Activated CD4-positive, alpha-beta T cell treated with anti-CD3 and anti-CD28 coated beads, Interleukin-10, Interleukin-2, amounts not matched to agents 100 ng/mL and 50 ng/mL, durations not matched to agents 16 hours and 8 hours (primary cell): ENCODE data around the gene PHRF1.

ENCODE experiments used
- DNase-seq: peaks from one replicate; pipeline ENCODE4 v3.0.0-alpha.2; 2020

Gene PHRF1

DNA sequence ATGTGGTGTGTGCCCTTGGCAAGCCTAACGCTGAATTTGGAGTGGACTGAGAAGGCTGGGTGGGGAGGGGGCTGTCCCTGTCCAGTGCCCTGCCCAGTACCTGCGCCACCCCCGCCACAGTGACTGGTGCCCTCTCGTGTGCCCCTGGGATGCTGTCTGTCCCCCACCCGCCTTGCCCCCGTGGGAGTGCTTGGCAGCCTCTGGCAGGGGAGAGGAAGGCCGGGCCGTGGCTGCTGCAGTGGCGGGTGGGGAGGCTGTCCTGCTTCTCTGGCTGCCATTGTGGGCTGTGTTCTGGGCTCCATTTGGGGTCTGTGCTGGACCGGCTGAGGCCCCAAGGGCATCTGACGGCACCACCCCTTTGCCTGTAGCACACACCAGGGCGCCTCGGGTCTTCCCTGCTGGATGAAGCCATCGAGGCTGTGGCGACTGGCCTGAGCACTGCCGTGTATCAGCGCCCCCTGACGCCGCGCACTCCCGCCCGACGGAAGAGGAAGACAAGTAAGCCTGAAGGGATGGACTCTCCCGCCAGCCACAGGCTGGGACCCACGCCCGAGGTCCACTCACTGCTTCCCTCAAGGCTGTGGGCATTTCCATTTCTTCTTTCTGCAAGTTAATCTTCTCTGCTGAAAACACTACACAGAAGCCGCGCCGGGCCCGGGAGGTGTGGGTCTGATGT is 21.9 kb downstream of the PHRF1 start:
- no peak for DNase-seq

- DNase-seq: no peak
Observed at GRCh38 chr11:601573-602245, 25.4 kb downstream of the PHRF1 start.

DNA sequence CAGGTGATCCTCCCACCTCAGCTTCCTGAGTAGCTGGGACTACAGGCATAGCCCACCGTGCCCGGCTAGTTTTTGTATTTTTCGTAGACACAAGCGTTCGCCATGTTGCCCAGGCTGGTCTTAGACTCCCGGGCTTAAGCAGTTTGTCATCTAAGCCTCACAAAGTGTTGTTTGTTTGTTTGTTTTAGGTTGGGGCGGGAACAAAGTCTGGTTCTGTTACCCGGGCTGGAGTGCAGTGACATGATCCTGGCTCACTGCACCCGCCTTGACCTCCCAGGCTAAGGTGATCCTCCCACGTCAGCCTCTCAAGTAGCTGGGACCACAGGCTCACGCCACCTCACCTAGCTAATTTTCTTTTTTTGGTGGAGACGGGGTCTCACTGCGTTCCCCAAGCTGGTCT is 26.9 kb downstream of the PHRF1 start:
- no peak for DNase-seq

DNA sequence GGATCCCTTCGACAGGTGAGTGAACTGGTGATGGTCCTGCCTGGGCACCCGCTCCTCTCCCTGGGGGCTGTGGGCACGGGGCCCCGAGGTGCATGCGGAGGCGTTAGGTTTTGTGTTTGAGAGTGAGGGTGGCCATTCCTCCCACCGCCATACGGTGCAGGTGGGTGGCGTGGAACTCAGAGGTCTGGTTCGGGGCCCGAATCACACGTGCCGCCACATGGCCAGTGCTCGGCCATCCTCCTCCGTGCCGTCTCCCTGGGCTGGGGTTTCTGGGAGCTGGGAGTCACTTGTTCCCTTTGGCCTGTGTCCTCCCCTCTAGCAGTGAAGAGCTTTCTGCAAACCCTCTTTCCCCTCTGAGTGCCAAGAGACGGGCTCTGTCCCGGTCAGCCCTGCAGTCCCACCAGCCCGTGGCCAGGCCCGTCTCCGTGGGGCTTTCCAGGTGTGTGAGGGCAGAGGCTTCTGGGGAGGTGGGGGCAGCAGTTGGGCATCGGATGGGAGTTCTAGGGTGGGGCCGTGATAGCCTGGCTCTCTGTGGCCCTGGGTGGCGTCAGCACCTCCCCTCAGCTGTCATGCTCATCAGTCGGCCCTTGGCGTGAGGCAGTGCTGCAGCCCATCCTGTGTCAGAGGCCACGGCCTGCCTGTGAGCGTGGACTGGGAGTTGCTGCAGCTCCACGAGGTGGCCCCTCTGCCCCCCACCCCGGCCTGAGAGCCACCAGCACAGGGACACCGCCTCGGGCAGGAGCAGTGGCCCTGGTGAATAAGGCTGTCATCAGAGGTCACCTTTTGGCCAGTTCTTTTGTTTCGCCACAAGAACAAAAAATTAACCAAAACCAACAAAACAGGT is 29.2 kb downstream of the PHRF1 start:
- no peak for DNase-seq

DNA sequence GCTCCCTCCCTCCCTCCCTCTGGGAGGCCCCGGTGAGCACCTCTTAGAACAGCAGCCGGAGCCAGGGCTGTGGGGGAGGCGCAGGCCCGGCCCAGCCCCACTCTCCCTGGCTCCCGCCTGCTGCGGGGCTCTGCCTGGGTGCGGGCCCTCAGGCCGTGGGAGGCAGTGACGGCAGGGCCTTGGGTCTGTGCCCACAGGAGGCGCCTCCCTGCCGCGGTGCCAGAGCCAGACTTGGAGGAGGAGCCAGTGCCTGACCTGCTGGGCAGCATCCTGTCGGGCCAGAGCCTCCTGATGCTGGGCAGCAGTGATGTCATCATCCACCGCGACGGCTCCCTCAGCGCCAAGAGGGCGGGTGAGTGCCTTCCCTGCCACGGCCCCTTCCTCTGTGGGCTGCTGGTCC is 30.0 kb downstream of the PHRF1 start:
- DNase-seq: no peak

- DNase-seq: no peak
Observed at GRCh38 chr11:607020-607780, 30.9 kb downstream of the PHRF1 start.

- no peak for DNase-seq
Observed at GRCh38 chr11:607971-608659, 31.8 kb downstream of the PHRF1 start.

- DNase-seq: no peak
Observed at GRCh38 chr11:608791-609251, 32.6 kb downstream of the PHRF1 start.

DNA sequence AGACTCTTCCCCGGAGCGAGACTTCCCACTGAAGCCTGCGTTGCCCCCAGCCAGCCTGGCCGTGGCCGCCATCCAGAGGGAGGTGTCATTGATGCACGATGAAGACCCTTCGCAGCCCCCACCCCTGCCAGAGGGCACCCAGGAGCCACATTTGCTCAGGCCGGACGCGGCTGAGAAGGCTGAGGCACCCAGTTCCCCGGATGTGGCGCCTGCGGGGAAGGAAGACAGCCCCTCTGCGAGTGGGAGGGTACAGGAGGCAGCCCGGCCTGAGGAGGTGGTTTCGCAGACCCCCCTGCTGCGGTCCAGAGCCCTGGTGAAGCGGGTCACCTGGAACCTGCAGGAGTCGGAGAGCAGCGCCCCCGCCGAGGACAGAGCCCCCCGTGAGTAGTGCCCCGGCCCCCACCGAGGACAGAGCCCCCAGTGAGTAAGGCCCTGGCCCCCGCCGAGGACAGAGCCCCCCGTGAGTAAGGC is 33.1 kb downstream of the PHRF1 start:
- DNase-seq: no peak

DNA sequence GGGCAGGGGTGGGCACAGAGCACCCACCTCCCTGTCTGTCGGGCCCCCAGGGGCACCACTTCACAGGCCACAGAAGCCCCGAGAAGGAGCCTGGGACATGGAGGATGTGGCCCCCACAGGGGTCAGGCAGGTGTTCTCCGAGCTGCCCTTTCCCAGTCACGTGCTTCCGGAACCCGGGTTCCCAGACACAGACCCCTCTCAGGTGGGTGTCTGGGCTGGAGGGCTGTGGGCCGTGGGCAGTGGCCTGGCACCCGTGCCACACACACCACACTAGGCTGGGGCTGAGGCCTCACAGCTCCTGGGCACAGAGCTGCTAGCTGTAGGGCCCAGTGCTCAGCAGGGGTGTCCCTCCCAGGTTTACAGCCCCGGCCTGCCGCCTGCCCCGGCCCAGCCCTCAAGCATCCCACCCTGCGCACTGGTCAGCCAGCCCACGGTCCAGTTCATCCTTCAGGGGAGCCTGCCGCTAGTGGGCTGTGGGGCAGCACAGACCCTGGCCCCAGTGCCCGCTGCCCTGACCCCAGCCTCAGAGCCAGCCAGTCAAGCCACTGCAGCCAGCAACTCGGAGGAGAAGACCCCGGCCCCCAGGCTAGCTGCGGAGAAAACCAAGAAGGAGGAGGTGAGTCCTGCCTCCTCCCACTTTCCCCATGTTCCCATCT is 34.0 kb downstream of the PHRF1 start:
- no peak for DNase-seq

DNA sequence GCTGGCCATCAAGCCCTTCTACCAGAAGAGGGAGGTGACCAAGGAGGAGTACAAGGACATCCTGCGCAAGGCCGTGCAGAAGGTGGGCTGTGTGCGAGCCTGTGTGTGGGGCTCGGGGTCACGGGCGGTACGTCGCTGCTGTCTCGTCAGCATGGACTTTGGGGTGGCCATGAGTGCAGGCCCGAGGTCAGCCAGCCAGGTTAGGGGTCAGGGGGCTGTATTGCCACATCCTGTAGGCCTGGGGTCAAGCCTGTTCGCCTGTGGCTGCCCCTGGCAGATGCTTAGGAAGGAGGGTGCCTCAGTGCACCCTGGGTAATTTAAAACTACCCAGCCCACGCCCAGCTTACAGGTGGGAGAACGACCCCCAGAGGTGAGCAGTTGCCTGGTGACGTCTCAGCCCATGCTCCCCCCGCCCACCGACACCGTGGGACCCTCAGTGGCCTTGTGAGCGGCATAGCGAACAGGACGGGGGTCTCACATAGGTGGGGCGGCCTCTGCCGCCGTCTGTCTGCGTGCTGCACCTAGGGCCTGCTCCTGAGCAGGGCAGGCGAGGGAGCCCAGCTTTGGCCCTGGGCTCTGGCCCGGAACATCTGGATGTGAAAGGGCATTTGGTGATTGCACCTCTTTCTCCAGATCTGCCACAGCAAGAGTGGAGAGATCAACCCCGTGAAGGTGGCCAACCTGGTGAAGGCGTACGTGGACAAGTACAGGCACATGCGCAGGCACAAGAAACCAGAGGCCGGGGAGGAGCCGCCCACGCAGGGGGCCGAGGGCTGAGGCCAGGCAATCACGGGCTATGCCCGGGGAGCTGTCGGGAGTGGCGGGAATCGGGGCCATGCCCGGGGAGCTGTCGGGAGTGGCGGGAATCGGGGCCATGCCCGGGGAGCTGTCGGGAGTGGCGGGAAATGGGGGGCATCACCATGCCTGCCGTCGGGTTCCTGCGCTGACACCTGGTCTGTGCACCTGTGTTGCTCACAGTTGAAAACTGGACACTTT is 35.0 kb downstream of the PHRF1 start:
- no peak for DNase-seq

DNA sequence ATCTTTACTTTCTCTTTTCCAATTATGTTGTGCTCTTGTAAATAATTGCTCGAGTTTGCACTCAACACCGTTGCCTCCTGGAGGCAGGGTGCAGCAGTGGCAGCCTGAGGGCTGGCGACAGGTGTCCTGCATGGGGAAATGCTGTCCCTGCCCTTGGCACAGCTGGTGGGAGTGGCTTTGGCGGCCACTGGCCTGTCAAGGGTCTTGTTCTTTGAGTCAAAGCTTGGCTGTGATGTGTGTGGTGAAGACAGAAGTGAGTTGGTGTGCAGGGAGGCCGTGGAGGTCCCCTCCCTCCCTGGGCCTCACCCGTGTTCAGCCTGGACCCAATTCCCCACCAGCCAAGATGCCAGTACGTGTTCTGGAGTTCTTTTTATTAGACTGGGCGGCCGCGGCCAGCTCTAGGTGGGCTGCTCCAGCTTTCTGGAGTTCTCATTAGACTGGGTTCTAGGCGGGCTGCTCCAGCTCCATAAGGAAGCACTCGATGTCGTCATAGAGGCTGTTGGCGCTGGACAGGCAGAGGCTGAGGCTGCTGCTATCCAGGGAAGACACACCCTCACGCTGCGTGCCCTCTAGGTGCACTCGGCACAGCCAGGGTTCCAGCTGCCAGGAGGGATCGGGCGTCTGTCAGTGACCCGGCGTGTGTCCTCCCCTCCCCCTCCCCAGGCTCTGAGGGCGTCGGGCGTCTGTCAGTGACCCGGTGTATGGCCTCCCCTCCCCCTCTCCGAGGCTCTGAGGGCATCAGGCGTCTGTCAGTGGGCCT is 36.1 kb downstream of the PHRF1 start:
- DNase-seq: peak; percentile 29

GRCh38 chr11:612961-613300 is 36.7 kb downstream of the PHRF1 start:
- DNase-seq: no peak

- peak; percentile 83 for DNase-seq
Observed at GRCh38 chr11:613369-613968, 37.2 kb downstream of the PHRF1 start.

DNA sequence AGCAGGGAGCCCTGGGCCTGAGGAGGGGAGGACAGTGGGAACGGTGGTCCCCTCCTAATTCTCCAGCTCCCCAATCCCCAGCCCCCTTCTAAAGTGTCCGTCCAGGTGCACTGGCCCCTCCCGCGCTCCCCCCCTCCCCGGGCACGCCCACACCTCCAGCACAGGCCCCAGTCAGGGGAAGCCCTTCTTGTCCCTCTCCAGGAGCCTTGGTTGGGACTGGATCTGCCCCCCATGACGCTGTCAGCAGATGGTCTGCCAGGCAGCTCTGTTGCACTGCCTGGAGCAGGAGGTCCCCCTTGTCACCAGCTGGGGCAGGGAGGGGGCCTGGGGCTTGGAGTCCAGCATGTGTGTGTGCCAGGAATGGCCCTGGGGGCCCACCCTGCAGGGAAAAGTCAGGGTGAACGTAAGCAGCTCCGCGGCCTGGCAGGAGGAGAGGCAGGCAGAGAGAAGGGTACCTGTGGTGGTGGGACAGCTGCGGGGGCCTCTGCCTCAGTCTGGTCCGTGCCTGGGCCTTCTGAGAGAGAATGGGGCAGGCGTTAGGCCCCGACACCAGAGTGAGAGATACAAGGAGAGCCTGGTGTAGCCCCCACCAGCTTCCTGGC is 37.9 kb downstream of the PHRF1 start:
- no peak for DNase-seq

DNA sequence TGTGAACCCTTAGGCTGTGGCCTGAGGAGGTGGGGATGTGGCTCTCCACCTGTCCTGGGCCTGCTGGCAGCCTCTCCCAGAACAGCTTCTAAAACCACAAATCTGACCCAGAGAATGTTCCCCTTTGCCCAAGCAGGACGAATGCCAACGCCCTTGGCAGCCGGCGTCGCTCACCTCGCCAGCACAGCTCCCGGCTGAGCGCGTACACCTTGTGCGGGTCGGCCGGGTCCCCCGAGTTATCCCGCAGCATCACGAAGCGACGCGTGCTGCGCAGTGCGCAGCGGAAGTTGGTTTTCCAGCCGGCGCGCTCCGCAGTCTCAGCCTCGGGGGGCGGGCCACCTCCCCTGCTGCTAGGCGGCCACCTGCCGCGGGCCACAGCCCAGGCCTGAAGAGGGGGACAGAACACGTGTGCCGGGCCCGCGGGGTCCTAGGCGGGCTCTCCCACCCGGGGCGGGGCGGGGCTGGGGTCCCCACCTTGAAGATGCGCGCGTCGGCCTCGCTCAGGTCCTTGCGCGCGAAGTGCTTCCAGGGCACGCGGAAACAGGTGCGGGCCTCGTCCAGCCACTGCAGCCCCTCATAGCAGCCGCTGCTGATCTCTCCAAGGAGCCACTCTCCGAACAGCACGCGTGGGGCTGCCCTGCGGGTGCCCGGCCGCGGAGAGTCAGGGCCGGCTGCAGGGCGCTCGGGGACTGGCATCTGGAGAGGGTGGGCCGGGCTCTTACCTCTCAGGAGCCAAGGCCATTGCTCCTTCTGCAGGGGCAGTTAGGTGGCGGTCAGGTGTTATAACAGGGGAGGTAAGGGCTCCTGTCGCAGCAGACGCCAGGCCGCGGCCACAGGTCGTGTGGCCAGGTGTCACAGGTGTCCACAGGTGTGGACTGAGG is 38.6 kb downstream of the PHRF1 start:
- DNase-seq: no peak

DNA sequence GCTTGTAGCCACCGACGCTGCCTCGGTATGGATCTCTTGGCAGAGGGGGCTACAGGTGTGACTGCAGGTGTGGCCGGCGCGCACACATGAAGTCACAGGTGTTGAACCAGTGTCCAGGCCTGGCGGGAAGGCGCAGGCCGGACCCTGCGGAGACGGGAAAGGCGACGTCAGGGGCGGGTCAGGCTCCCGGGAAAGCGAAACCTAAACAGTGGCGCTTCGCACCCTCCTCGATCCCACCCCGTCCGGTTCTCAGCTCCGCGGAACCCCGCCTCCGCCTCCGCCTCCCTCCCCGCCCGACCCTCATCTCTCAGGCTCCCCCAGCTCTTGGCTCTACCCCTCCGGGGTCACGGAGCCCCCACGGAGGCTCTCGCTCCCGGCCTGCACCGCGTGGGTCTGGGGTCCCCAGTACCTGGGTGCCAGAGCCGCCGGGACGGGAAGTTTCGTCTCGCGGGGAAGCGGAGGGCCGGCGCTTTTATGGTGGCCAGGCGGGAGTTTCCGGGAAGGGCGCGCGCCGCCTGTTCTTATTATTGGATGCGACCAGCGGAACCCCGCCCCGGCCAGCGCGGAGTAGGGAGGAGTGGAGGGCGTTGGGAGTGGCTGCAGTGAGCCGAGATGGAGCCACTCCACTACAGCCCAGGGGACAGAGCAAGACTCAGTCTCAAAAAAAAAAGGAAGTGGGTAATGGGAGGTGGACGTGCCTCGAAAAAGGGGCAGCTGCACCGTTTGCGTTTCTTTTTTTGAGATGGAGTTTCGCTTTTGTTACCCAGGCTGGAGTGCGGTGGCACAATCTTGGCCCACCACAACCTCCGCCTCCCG is 39.4 kb downstream of the PHRF1 start, which contains the start of gene IRF7:
Gene IRF7 (minus strand): TSS at position 447 of the 816 bp plus-strand sequence. CDS start 586 bp downstream, outside the sequence.
- peak; percentile 91 for DNase-seq
